ENCODE results near the gene CDC42EP2.

CDC42EP2 gene

DNA sequence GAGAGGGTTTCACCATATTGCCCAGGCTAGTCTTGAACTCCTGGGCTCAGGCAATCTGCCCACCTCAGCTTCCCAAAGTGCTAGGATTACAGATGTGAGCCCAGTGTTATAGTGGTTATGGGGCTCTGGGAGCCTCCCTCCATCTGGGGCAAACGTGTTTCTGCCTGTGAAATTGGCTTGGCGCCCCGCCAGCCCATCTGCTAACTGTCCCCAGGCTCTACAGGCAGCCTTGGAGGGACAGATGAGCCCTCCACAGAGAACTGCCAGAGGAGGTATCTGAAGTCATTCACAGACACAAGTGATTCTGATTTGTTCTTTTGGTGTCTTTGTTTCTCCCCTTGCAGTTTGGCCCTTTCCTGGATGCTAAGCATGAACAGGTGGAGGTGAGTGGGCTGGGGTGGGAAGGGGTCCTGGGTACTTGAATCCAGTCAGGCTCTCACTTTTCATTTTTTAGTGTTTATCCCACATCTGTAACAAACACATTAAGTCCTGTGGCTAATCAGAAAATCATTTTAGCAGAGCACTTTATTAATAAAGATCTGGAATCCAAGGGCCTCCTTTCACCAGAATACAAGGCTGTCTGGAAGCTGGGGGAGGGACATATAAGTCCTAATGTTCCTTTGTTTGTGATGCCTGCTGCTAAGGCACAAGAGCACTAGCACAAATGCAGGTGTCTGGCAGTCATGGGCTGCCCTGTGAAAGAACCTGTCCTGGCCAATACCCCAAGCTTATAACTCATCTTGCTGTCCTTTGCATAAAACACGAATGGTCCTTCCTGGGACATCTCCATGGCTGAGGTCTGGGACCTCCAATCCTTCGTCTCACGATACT, 25.7 kb upstream of the CDC42EP2 start:
- ChIA-PET CTCF (interaction anchor here (0.8 to 52.1 kb wide), 6 partner anchors 7 to 38 kb away, joined by 3 to 1993 read pairs (median 4); partner anchors contain the start of genes CDC42EP2 and DPF2), POLR2A (interaction anchor here (4.0 kb wide), 1 partner anchor 27 kb away, joined by 44 read pairs; the partner anchor contains the start of gene CDC42EP2)
- no peak for DNase-seq (ENCODE audit: low read depth, low spot score)
- TF ChIP-seq, protein P1, sequence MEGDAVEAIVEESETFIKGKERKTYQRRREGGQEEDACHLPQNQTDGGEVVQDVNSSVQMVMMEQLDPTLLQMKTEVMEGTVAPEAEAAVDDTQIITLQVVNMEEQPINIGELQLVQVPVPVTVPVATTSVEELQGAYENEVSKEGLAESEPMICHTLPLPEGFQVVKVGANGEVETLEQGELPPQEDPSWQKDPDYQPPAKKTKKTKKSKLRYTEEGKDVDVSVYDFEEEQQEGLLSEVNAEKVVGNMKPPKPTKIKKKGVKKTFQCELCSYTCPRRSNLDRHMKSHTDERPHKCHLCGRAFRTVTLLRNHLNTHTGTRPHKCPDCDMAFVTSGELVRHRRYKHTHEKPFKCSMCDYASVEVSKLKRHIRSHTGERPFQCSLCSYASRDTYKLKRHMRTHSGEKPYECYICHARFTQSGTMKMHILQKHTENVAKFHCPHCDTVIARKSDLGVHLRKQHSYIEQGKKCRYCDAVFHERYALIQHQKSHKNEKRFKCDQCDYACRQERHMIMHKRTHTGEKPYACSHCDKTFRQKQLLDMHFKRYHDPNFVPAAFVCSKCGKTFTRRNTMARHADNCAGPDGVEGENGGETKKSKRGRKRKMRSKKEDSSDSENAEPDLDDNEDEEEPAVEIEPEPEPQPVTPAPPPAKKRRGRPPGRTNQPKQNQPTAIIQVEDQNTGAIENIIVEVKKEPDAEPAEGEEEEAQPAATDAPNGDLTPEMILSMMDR (IDR thresholded peaks at IDR 0.05; ENCODE audit: insufficient read depth, low read length, missing control alignments), result no peak
- no peak overlapping the region for H3K4me3 ChIP-seq (ENCODE audit: low read depth, low read length)

DNA sequence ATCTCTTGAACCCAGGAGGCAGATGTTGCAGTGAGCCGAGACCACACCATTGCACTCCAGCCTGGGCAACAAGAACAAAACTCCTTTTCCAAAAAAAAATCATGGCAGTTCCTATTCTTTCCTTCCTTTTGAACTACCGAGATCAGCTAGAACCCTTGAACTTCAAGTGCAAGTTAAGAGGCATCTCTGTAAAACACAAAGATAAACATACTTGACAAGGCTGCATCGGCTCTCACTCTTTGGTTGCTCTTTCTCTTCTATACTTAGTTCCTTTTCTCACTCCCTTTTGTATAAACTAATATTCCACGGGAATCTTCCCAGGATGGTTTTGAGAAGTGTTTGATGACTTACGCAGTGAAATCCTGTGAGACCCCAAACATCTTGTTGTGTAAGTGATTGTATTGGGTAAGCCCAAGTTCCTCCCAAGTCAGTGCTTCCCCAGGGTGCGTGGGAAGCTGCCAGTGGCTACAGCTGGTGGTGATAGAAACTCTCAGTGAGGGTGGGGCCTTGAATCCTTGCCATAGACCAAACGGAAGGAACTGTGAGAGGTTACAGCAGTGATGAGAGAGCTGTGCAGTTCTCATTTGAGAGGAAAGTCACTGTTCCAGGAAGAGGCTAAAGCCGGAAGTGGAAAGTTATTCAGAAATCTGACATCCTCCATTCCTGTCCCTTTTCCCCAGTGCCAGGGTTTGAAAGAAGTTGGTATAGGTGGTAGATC, 24.1 kb upstream of the CDC42EP2 start:
- H3K4me3 ChIP-seq (ENCODE audit: low read depth, low read length), result no peak overlapping the region
- TF ChIP-seq, protein P1 (IDR thresholded peaks at IDR 0.05; ENCODE audit: insufficient read depth, low read length, missing control alignments), result no peak
- peak; percentile 97 for DNase-seq (ENCODE audit: low read depth, low spot score)
- CTCF ChIA-PET, result interaction anchor here (0.9 to 52.1 kb wide), 6 partner anchors 10 to 37 kb away, joined by 4 to 1993 read pairs (median 6); partner anchors contain the start of genes CDC42EP2 and DPF2
- POLR2A ChIA-PET, result interaction anchor here (0.7 to 4.0 kb wide), 7 partner anchors 11 to 132 kb away, joined by 3 to 44 read pairs (median 4); partner anchors contain the start of genes CDC42EP2 and NEAT1

DNA sequence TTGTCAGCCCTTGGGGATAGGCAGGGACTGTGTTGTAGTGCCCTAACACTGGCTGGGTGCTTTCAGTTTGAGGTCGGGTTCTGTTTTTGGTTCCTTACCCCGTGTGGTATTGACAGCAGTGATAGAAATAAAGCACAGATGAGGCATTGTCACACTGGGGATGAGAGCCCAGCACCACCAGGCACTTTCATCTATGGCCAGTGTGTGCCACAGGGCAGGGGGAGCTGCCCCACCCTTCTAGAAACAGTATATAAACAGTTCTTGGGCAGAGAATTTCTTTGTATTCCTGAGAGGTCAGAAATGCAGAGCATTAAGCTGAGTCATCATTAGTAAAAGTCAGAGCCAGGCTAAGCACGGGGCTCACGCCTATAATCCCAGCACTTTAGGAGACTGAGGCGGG, 23.1 kb upstream of the CDC42EP2 start:
- H3K4me3 ChIP-seq (ENCODE audit: low read depth, low read length), result peak overlapping the region; percentile 43
- ChIA-PET POLR2A (interaction anchor here (1.1 to 4.0 kb wide), 6 partner anchors 12 to 42 kb away, joined by 4 to 44 read pairs (median 6); partner anchors contain the start of genes CDC42EP2 and DPF2), CTCF (interaction anchor here (1.6 to 52.1 kb wide), 5 partner anchors 11 to 36 kb away, joined by 6 to 1993 read pairs (median 7); partner anchors contain the start of genes CDC42EP2 and DPF2)
- TF ChIP-seq, protein P1 (IDR thresholded peaks at IDR 0.05; ENCODE audit: insufficient read depth, low read length, missing control alignments), result no peak
- DNase-seq (ENCODE audit: low read depth, low spot score), result peak; percentile 41

DNA sequence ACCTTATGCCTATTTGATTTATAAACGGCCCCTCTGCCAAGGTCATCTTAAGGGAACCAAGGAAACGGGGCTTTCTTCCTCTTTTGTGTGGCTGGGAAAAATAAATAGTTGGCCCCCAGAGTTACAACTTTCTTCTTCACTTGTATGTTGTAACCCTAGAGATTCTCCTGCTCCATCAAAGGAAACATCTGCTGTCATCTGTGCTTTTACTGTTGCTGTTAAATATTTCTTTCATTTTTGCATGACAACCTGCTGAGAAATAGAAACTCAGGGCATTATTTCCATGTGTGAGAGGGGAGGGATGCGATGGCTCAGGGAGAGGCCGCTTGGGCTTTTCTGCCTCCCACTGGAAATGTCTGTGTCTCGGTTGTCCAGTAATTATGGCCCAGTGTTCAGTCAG, 21.8 kb upstream of the CDC42EP2 start:
- CTCF ChIA-PET, result interaction anchor here (0.8 to 52.1 kb wide), 6 partner anchors 15 to 34 kb away, joined by 3 to 1993 read pairs (median 5); partner anchors contain the start of genes CDC42EP2 and DPF2
- no peak overlapping the region for H3K4me3 ChIP-seq (ENCODE audit: low read depth, low read length)
- TF ChIP-seq, protein P1 (IDR thresholded peaks at IDR 0.05; ENCODE audit: insufficient read depth, low read length, missing control alignments), result no peak
- POLR2A ChIA-PET, result interaction anchor here (1.1 to 4.0 kb wide), 4 partner anchors 10 to 23 kb away, joined by 4 to 44 read pairs (median 10); partner anchors contain the start of gene CDC42EP2
- DNase-seq (ENCODE audit: low read depth, low spot score), result no peak

DNA sequence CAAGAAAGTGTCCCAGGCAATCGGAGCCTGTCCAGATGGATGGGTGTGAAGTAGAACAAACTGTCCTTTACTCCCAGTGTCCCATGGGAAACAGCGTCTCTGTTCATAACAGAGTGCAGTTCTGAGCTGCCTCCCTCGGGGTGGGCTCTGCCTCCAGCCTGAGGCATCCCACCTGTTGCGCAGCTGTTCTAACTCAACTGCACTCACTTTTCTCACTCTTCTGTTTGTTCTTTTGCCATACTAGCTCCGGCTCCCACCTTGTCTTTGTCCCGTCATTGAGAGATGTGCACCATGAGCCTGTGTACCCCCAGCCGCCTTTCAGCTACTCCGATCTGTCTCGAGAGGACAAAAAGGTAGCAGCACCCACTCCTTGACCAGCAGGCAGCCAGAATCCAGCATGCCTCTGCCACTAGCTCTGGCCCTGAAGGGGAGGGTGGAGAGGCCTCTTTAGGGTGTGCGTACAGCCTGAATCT, 20.7 kb upstream of the CDC42EP2 start:
- POLR2A ChIA-PET, result no interaction called here
- TF ChIP-seq, protein P1 (IDR thresholded peaks at IDR 0.05; ENCODE audit: insufficient read depth, low read length, missing control alignments), result no peak
- CTCF ChIA-PET, result interaction anchor here (1.1 to 52.1 kb wide), 4 partner anchors 15 to 33 kb away, joined by 3 to 1993 read pairs (median 3); partner anchors contain the start of genes CDC42EP2 and DPF2
- DNase-seq (ENCODE audit: low read depth, low spot score), result no peak
- H3K4me3 ChIP-seq (ENCODE audit: low read depth, low read length), result no peak overlapping the region
